ENCODE measurements around the gene C9orf152. TPM values are rescaled to one million over a fixed set of nuclear protein-coding genes. Genes with fewer than 3 reads are reported as not detected.

Gene C9orf152
- polyA plus RNA-seq, 3 donors from 2014 or later: not detected

GRCh38 chr9:110156902-110157301 lies 51.1 kb downstream of the C9orf152 start:
- Mint-ChIP-seq H3K27ac (peak overlapping the region; percentile 68 to 89 (median 78)), H3K9me3 (no peaks in the 10 kb centered on the region), H3K4me1 (peaks cover 62 to 88% of the 10 kb centered on the region in 2 donors), H3K36me3 (peaks cover 6 to 32% (median 23%) of the 10 kb centered on the region in 3 donors), H3K27me3 (ENCODE audit: low read depth in 3 of 3) (peaks cover 0 to 5% (median 1%) of the 10 kb centered on the region in 3 donors), H3K4me3 (peak overlapping the region; percentile 46 to 76 (median 74))
- peak; percentile 66 to 75 (median 70) for DNase-seq

GRCh38 chr9:110156416-110156815 lies 51.5 kb downstream of the C9orf152 start:
- DNase-seq: no peak
- Mint-ChIP-seq H3K27me3 (ENCODE audit: low read depth in 3 of 3) (peaks cover 0 to 3% (median 1%) of the 10 kb centered on the region in 3 donors), H3K9me3 (no peaks in the 10 kb centered on the region), H3K27ac (peak overlapping the region; percentile 68 to 89 (median 78)), H3K36me3 (peaks cover 6 to 29% (median 23%) of the 10 kb centered on the region in 3 donors), H3K4me3 (peak overlapping the region; percentile 46 to 76 (median 74)), H3K4me1 (peaks cover 65 to 86% of the 10 kb centered on the region in 2 donors)

- no peaks in the 10 kb centered on the region for H3K9me3 Mint-ChIP-seq
- peaks cover 0 to 3% (median 1%) of the 10 kb centered on the region in 3 donors for H3K27me3 Mint-ChIP-seq (ENCODE audit: low read depth in 3 of 3)
- DNase-seq: no peak
- H3K27ac Mint-ChIP-seq: peak overlapping the region; percentile 68 to 89 (median 78)
- peaks cover 69 to 86% of the 10 kb centered on the region in 2 donors for H3K4me1 Mint-ChIP-seq
- peaks cover 6 to 23% (median 19%) of the 10 kb centered on the region in 3 donors for H3K36me3 Mint-ChIP-seq
- peak overlapping the region; percentile 46 to 76 (median 74) for H3K4me3 Mint-ChIP-seq
Measured at GRCh38 chr9:110155751-110156150, 52.2 kb downstream of the C9orf152 start.

- Mint-ChIP-seq H3K4me3 (no peak overlapping the region), H3K27ac (peak overlapping the region in 1 of 6 donors; percentile 49)
- DNase-seq: no peak
Measured at GRCh38 chr9:110153431-110153830, 54.5 kb downstream of the C9orf152 start.

GRCh38 chr9:110152704-110153374 lies 55.1 kb downstream of the C9orf152 start:
- Mint-ChIP-seq H3K27me3 (ENCODE audit: low read depth in 3 of 3) (peaks cover 0 to 2% (median 1%) of the 10 kb centered on the region in 3 donors), H3K36me3 (peaks cover 3 to 6% (median 4%) of the 10 kb centered on the region in 3 donors), H3K4me1 (peaks cover 77 to 92% of the 10 kb centered on the region in 2 donors), H3K27ac (peak overlapping the region in 5 of 6 donors; percentile 19 to 79 (median 49)), H3K4me3 (peak overlapping the region in 1 of 5 donors; percentile 36), H3K9me3 (no peaks in the 10 kb centered on the region)
- DNase-seq: peak; percentile 44 to 57 (median 44)

More at GRCh38 chr9:110153431-110153830, 54.5 kb downstream of the C9orf152 start:
- no peaks in the 10 kb centered on the region for H3K9me3 Mint-ChIP-seq
- peaks cover 77 to 92% of the 10 kb centered on the region in 2 donors for H3K4me1 Mint-ChIP-seq
- H3K36me3 Mint-ChIP-seq: peaks cover 4 to 6% (median 6%) of the 10 kb centered on the region in 3 donors
- H3K27me3 Mint-ChIP-seq (ENCODE audit: low read depth in 3 of 3): peaks cover 0 to 2% (median 1%) of the 10 kb centered on the region in 3 donors

Other genes starting within 250 kb of the C9orf152 start
- 100 to 1,000 TPM; 145 to 157 (median 150) TPM for gene TXN, start 48.3 kb upstream of the C9orf152 start, polyA plus RNA-seq
- not detected for gene TXNDC8, start 129.7 kb upstream of the C9orf152 start, polyA plus RNA-seq

Data from immature natural killer cell (primary cell).